Right kidney (tissue), 1 donor: ENCODE measurements around the gene INSM1.

Experiments
- DNase-seq: peaks from one replicate; pipeline ENCODE4 v3.0.0-alpha.2; 2016

The INSM1 gene

DNA sequence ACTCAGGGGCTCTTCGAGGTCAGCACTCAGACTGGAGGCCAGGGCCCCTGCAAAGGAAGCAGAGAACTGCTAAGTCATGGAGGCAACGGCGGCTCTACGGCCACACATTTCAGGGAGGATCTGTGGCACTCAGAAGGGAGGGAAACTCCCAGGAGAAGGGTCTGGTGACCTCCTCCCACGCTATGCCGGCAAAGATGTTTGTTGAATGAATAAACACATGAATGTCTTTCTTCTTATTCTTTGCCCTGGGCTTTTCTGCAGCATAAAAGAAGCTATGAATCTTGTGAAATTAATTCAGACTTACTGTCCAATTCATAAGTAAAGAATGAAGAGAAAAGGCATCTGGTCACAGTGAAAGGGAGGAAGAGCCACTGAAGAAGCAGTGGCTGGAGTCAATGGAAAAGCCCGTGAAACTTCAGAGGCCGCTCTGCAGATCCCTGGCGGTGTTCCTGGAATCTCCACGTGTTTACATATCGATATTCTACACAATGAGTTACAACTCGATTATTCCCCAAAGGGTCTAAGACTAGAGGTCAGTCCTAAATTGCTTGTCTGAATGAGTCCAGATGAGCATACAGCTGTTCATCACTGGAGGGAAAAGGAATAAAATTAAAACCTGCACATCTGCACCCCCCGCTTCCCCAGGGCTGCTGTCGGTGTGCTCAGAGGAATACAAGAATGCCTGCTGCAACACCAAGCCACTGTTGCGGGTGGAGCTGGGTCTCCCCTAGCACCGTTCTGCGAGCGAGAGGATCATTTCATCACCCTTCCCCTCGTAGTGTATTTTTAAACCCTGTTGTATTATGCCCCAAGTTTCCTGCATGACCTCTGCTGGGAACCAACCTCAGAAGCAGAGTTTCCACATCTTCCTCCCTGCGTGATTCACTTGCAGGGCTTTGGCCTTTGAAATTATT lies 25.6 kb downstream of the INSM1 start:
- DNase-seq = no peak

DNA sequence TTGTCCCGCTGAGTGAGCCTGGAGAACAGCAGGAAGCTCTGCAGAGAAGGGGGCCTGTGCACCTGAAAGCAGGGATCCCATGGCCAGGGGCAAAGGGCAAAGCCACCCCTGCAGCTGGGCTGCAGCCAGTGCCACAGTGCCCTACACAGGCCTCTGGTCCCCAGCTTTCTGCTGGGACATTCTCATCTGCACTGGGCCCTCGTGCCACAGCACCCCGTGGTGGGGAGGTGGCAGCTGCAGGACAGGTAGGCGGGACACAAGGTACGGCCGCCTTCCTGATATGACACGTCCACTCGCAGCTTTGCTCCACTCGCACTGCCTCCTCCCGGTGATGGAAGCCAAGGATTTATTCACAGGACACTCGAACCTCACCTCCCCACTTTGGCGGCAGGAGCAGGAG lies 27.2 kb downstream of the INSM1 start:
- DNase-seq = no peak

DNA sequence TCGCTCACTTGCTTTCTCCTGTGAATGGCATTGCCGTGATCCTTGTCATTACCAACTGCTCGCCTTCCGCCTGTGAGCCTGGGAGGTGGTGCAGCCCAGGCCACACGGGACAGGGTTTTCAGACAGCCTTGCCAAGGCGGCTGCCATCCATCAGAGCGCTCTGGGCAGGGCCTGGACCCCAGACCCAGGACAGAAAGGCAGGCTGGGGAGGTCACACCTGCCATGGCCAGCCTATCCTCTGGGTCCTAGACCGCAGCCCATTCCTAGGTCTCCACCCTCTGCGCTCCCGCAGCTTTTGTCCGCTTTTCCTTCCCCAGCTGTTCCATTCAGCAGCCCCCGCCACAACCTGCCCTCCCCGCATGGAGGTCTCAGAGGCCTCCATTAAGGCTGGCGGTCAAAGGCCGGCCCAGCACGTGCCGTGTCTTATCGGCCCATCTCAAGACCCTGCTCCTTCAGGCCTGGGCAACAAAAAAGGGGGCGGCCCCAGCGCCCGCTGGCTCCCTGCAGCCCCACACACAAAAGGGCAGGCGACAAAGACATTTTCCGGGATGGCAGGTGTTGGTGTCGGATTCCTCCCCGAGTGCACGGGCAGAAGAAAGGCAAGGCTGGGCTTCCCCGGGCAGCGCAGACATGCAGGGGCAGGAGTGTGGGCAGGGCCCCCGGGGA lies 28.1 kb downstream of the INSM1 start:
- no peak for DNase-seq

- no peak for DNase-seq
These were observed 28.9 kb downstream of the INSM1 start for GRCh38 chr20:20396794-20397193.

DNA sequence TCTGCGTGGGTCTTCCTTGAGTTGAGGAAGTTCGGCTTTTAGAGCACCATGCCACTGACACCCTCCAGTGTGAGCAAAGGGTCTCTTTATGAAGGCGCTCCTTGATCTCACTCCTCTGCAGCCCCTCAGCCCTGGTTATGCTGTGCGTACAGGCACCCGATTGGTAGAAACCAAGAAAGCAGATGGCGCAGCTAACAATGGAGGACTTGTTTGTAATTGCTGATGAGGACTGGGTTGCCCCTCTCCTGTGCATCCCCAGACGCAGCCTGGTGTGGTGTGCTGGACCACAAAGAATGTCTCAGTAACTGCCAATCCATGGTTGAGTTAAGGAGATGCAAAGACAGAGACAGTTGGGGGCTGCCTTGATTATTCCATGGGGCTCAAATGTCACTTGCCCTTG lies 30.2 kb downstream of the INSM1 start:
- DNase-seq = no peak

DNA sequence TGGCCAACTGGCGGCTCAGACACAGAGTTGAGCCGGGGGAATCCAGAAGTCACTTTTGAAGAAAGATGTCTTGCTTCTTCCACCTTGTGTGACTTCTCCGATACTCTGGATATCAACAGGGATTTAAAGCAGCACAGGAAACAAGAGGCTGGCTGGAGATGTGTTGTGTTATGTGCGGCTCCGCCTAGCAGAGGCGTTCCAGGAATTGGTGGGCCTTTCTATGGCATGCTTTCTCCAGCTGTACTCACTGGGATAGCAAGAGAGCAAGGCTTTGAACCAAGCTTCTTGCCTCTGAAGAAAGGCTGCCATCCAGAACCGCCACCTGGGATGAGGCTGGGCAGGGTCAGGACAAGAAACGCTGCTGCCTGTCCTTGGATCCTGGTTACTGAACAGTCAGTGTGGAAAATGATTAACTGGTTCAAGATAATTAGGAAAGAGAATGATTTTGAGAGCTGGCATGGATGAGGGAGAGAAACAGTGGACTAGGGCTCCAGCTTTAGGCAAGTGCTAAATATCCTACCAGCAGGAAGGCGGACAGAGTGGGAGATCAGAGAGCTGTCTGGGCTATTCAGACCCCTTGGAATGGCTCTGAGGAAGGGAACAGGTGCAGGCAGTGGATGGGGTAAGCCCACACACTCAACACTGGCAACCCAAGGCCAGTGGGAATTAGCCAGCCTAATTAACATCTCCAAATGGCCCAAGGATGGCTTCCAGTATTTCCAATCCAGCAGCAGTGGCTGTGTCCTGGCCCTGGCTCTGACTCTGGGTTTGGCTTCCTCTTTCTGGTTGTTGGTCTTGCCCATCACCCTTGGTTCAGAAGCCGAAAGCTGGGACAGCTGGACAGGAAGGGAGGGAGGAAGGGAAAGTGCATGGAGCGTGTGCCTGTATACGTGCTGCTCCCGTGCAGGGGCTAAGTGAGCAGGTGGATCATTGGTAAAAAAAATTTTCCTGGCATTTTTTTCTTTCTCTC lies 31.9 kb downstream of the INSM1 start:
- no peak for DNase-seq

- no peak for DNase-seq
These were observed 34.1 kb downstream of the INSM1 start for GRCh38 chr20:20401991-20402390.

DNA sequence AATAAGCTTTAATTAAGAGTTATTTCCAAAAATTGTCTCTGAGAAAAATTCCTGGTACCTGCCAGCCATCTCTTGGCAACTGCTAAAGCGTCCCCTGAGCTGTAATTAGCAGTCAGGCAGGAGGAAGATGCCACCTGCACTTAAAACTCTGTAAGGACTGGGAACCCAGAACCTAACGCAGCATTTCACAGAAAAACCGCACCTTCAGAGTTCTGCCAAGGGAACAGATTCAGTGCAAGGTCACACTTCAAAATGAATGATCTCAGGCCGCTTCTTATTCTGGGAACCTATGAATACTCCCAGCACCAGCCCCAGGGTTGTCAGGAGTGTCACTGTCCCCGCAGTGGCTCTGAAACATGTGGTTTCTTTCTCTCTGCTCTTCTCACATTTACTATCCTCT lies 36.7 kb downstream of the INSM1 start:
- DNase-seq = no peak

- DNase-seq = no peak
These were observed 37.7 kb downstream of the INSM1 start for GRCh38 chr20:20405623-20406022.

- DNase-seq = no peak
These were observed 38.4 kb downstream of the INSM1 start for GRCh38 chr20:20406306-20406705.

DNA sequence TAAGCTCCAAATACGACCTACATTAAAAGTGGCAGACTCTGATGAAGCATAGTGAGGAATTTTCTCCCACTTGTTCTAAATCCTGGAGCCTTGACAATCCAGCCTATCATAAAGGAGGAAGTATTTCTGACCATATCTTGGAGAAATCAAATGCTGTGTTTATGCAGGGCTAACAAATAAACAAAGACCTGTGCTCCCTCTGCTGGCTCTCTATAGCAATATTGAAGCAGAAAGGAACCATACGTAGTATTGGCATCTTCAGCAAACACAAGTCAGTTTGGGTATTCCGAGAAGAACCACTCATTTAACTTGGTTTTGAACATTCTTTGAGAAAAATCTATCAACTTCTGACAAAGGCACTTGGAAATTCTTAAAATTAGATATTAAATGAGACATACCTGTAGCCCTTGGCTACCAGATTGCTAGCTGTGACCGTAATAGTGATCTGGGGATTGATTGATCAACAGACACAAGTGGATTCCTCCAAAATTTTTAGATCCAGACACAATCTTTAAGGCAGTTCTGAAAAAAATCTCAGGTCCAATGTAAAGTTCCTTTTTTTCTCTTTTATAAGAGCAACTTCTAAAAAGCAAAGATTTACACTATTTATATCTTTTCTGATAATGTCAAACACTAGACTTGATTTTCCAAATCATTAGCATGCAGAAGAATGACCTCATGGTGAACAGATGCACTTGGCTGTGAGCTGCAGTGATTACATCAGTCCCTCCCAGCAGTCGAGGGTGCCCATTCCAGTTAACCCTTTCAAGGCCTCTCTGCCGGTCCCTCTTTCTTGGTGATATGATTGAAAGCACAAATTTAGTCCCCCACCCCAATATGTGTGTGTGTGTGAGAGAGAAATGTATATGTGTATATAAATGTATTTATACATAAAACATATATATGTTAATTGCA lies 40.2 kb downstream of the INSM1 start:
- no peak for DNase-seq

GRCh38 chr20:20409331-20409730 lies 41.4 kb downstream of the INSM1 start:
- DNase-seq = no peak

DNA sequence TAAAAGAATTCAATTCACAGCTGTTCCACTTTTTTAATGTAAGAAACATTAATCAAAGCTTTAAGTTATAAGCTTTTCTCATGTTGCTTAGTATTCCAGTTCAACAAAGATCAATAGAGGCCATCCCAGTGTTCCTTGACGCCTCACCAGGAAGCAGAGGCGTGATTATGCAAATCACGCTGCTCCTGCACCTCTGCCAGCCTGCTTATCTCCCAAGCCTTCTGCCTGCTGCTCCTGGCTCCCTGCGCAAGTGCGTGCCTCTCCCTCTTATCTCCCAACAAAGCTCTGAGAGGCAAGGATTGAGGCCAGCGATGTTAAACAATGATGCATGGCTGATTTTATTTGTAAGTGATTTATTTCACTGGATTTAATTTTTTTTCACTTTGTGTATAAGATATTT lies 42.8 kb downstream of the INSM1 start:
- no peak for DNase-seq

GRCh38 chr20:20411402-20411801 lies 43.5 kb downstream of the INSM1 start:
- DNase-seq = no peak

DNA sequence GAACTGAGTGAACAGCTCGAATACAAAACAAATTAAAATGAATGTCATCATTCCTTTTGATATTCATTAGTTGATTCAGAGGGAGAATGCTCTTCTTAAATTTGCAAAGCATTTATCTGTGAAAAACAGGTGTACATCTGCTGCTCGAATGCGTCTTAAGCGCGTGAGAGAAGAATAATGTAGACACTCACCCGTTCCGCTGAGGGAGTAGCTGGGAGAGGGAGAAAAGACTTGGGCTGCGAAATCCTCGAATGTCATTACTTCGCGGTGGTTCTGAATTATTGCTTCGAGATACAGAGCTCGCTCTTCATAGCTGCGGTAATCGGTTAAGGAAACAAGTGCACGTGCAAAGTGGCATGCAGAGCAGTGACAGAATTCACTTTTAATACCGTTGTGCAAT lies 43.9 kb downstream of the INSM1 start:
- DNase-seq = no peak

DNA sequence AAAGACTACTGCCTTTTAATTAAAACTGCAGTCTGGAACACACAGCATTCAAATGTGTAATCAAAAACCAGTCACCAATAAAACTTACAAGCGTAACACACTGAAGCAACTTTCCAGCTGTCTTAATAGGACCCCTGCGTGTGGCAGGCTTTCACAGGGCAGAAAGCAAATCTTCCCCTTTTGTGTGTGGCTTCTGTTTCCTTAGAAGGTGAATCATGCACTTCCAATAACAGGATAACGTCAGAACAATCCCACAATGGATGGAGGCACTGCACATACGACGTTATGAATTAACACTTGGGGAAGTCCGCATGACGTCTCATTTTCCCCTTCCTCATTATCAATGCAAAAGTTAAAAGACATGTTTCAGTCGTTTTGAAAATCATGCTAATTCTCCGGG lies 44.8 kb downstream of the INSM1 start:
- no peak for DNase-seq

GRCh38 chr20:20413810-20414281 lies 45.9 kb downstream of the INSM1 start:
- DNase-seq = no peak

GRCh38 chr20:20414640-20415220 lies 46.8 kb downstream of the INSM1 start:
- DNase-seq = no peak

GRCh38 chr20:20415321-20415720 lies 47.4 kb downstream of the INSM1 start:
- no peak for DNase-seq

GRCh38 chr20:20417876-20418676 lies 50.2 kb downstream of the INSM1 start:
- DNase-seq = no peak
